Measurements from ENCODE around the gene TMEM255B. TPM values are rescaled to one million over a fixed set of nuclear protein-coding genes. Genes with fewer than 3 reads are reported as not detected.

Gene TMEM255B
- total RNA-seq, 1 experiment from 2014 or later, result 26.3 TPM

- no peak for TF ChIP-seq CTCF (IDR thresholded peaks at IDR 0.05)
- TF ChIP-seq SIN3A (IDR thresholded peaks at IDR 0.05; ENCODE audit: borderline replicate concordance, insufficient read depth, low read depth, low read length), result no peak
- no peak for TF ChIP-seq REST (IDR thresholded peaks at IDR 0.05; ENCODE audit: insufficient read depth in 1 of 2, low read depth in 2 of 2, low read length in 1 of 2)
- no peak for TF ChIP-seq POLR2AphosphoS5 (IDR thresholded peaks at IDR 0.05; ENCODE audit: low read depth, low read length)
- no peak for TF ChIP-seq TCF7L2 (IDR thresholded peaks at IDR 0.05; ENCODE audit: low read depth, low read length)
- CTCF ChIA-PET, result no interaction called here
- in situ Hi-C loops (cut with HindIII; ENCODE audit: low pct_unique_long_range_greater_than_20kb, low sequenced_read_pairs) (no loop called here), intact Hi-C loops (cut with micrococcal nuclease; ENCODE audit: unreplicated experiment) (no loop called here)
- Histone ChIP-seq H3K4me3 (ENCODE audit: low read depth in 2 of 2, low read length in 2 of 2) (no peak overlapping the region), H3K27ac (ENCODE audit: low read length) (no peak overlapping the region), H3K4me1 (ENCODE audit: control insufficient read depth, insufficient read depth, low read length) (peaks cover 7% of the 10 kb centered on the region), H3K9me3 (ENCODE audit: control insufficient read depth, insufficient read depth, low read depth, low read length) (no peaks in the 10 kb centered on the region), H3K27me3 (ENCODE audit: control insufficient read depth, insufficient read depth, low read length) (no peaks in the 10 kb centered on the region), H3K36me3 (ENCODE audit: control insufficient read depth, insufficient read depth, low read length) (no peaks in the 10 kb centered on the region)
- POLR2A ChIA-PET, result no interaction called here
- DNase-seq (ENCODE audit: low read depth, low spot score) (no peak), ATAC-seq (no peak)
- no TSS peak for BruUV-seq (replicated peaks)
Measured at GRCh38 chr13:113845055-113845454, 86.0 kb downstream of the TMEM255B start.

- DNase-seq (ENCODE audit: low read depth, low spot score) (no peak), ATAC-seq (no peak)
- no peak overlapping the region for H3K27ac ChIP-seq (ENCODE audit: low read length)
- no peaks in the 10 kb centered on the region for H3K27me3 ChIP-seq (ENCODE audit: control insufficient read depth, insufficient read depth, low read length)
- H3K4me3 ChIP-seq (ENCODE audit: low read depth in 2 of 2, low read length in 2 of 2), result no peak overlapping the region
- POLR2A ChIA-PET, result no interaction called here
- intact Hi-C loops (cut with micrococcal nuclease; ENCODE audit: unreplicated experiment), result no loop called here
- H3K36me3 ChIP-seq (ENCODE audit: control insufficient read depth, insufficient read depth, low read length), result no peaks in the 10 kb centered on the region
- in situ Hi-C loops (cut with HindIII; ENCODE audit: low pct_unique_long_range_greater_than_20kb, low sequenced_read_pairs), result no loop called here
- BruUV-seq (replicated peaks), result no TSS peak
- CTCF ChIA-PET, result no interaction called here
- no peaks in the 10 kb centered on the region for H3K4me1 ChIP-seq (ENCODE audit: control insufficient read depth, insufficient read depth, low read length)
- H3K9me3 ChIP-seq (ENCODE audit: control insufficient read depth, insufficient read depth, low read depth, low read length), result no peaks in the 10 kb centered on the region
- TF ChIP-seq CTCF (IDR thresholded peaks at IDR 0.05) (no peak), SIN3A (IDR thresholded peaks at IDR 0.05; ENCODE audit: borderline replicate concordance, insufficient read depth, low read depth, low read length) (no peak), REST (IDR thresholded peaks at IDR 0.05; ENCODE audit: insufficient read depth in 1 of 2, low read depth in 2 of 2, low read length in 1 of 2) (no peak), TCF7L2 (IDR thresholded peaks at IDR 0.05; ENCODE audit: low read depth, low read length) (no peak), POLR2AphosphoS5 (IDR thresholded peaks at IDR 0.05; ENCODE audit: low read depth, low read length) (no peak)
Measured at GRCh38 chr13:113845723-113846635, 87.0 kb downstream of the TMEM255B start.

All from Panc1 (cell line).